Mucosa of stomach (tissue), 1 donor: ENCODE data around the gene ANKRD24.
"Not testable (repeated sequence)": the region's sequence is repeated elsewhere in the genome, so short reads cannot be mapped to it uniquely, and the experiment has no call there.

ENCODE experiments used
- H3K27me3 ChIP-seq: one replicate; pipeline ENCODE4 v1.7.0; 2013; ENCODE audit warnings: mild to moderate bottlenecking, low read length; ENCODE audit not compliant: control insufficient read depth, insufficient read depth
- H3K36me3 ChIP-seq: one replicate; pipeline ENCODE4 v1.7.0; 2013; ENCODE audit warnings: low read length; ENCODE audit not compliant: control insufficient read depth, insufficient read depth
- H3K4me1 ChIP-seq: one replicate; pipeline ENCODE4 v1.7.0; 2013; ENCODE audit warnings: mild to moderate bottlenecking, low read length; ENCODE audit not compliant: control insufficient read depth, insufficient read depth
- H3K4me3 ChIP-seq: one replicate; pipeline ENCODE4 v1.7.0; 2013; ENCODE audit warnings: low read length
- H3K9ac ChIP-seq: one replicate; pipeline ENCODE4 v1.7.0; 2013; ENCODE audit warnings: mild to moderate bottlenecking, low read length, moderate library complexity
- H3K9me3 ChIP-seq: one replicate; pipeline ENCODE4 v1.7.0; 2013; ENCODE audit warnings: mild to moderate bottlenecking, low read length, moderate library complexity; ENCODE audit not compliant: control insufficient read depth
- donor health status: Pancreatic carcinoma.

The ANKRD24 gene

DNA sequence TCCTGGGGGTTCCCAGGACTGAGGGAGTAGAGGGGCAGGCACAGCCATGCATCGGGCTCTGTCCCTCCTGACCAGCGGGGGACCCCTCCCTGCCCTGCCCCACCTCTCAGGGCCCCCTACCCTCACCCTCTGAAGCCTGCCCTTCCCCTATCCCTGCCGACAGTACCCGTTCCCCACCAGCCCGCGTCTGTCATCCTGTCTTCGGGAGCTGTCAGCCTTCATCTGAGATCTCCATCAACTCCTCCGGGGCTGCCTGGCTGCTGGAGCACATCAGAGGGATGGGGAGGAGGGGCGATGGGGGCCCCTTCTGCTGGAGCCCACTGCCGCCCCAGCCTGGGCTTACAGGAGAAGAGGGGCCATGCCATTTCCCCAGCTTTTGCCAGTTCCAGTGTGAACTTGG is 90.4 kb downstream of the ANKRD24 start:
- Histone ChIP-seq H3K9me3 (no peaks in the 10 kb centered on the region), H3K9ac (no peak overlapping the region), H3K36me3 (peaks cover 6% of the 10 kb centered on the region), H3K4me3 (no peak overlapping the region), H3K27me3 (peaks cover 6% of the 10 kb centered on the region), H3K4me1 (peaks cover 5% of the 10 kb centered on the region)

DNA sequence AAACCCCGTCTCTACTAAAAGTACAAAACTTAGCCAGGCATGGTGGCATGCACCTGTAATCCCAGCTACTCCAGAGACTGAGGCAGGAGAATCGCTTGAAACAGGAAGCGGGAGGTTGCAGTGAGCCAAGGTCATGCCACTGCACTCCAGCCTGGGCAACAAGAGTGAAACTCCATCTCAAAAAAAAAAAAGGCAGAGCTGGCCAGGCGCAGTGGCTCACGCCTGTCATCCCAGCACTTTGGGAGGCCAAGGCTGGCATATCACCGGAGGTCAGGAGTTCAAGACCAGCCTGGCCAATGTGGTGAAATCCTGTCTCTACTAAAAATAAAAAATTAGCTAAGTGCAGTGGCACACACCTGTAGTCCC is 91.8 kb downstream of the ANKRD24 start:
- peaks cover 16% of the 10 kb centered on the region for H3K27me3 ChIP-seq
- not testable (repeated sequence) for H3K9ac ChIP-seq, H3K9me3 ChIP-seq, H3K4me3 ChIP-seq, H3K36me3 ChIP-seq, H3K4me1 ChIP-seq
